ENCODE measurements around the gene RAPGEF5. TPM values are rescaled to one million over a fixed set of nuclear protein-coding genes. Genes with fewer than 3 reads are reported as not detected.
"Not testable (repeated sequence)": the region's sequence is repeated elsewhere in the genome, so short reads cannot be mapped to it uniquely, and the experiment has no call there.

The RAPGEF5 gene
- total RNA-seq, 1 donor from 2014 or later = 5.8 TPM

- FAIRE-seq = no peak
- H3K4me3 ChIP-seq (ENCODE audit: low read depth, low read length) = peak overlapping the region; percentile 37
- H3K36me3 ChIP-seq (ENCODE audit: control insufficient read depth, insufficient read depth, low read length) = no peaks in the 10 kb centered on the region
- peak; percentile 98 for TF ChIP-seq CTCF (IDR thresholded peaks at IDR 0.05; ENCODE audit: insufficient read depth, low read length, severe bottlenecking)
- DNase-seq (ENCODE audit: low read depth) = peak; percentile 47
- peaks cover 6% of the 10 kb centered on the region for H3K27me3 ChIP-seq (ENCODE audit: control insufficient read depth, insufficient read depth, low read length)
These were observed 273.9 kb downstream of the RAPGEF5 start for GRCh38 chr7:22082886-22083703.

GRCh38 chr7:22082553-22082885 is 274.4 kb downstream of the RAPGEF5 start:
- Histone ChIP-seq H3K36me3 (ENCODE audit: control insufficient read depth, insufficient read depth, low read length) (no peaks in the 10 kb centered on the region), H3K4me3 (ENCODE audit: low read depth, low read length) (peak overlapping the region; percentile 37), H3K27me3 (ENCODE audit: control insufficient read depth, insufficient read depth, low read length) (peaks cover 6% of the 10 kb centered on the region)
- DNase-seq (ENCODE audit: low read depth) = no peak
- TF ChIP-seq CTCF (IDR thresholded peaks at IDR 0.05; ENCODE audit: insufficient read depth, low read length, severe bottlenecking) = no peak
- FAIRE-seq = no peak

GRCh38 chr7:22080219-22080618 is 276.7 kb downstream of the RAPGEF5 start:
- not testable (repeated sequence) for FAIRE-seq; H3K36me3 ChIP-seq (ENCODE audit: control insufficient read depth, insufficient read depth, low read length); DNase-seq (ENCODE audit: low read depth); H3K4me3 ChIP-seq (ENCODE audit: low read depth, low read length); H3K27me3 ChIP-seq (ENCODE audit: control insufficient read depth, insufficient read depth, low read length)

GRCh38 chr7:22078872-22079271 is 278.1 kb downstream of the RAPGEF5 start:
- DNase-seq (ENCODE audit: low read depth); H3K4me3 ChIP-seq (ENCODE audit: low read depth, low read length); H3K27me3 ChIP-seq (ENCODE audit: control insufficient read depth, insufficient read depth, low read length); H3K36me3 ChIP-seq (ENCODE audit: control insufficient read depth, insufficient read depth, low read length); FAIRE-seq: not testable (repeated sequence)

- H3K4me3 ChIP-seq (ENCODE audit: low read depth, low read length) = no peak overlapping the region
- TF ChIP-seq CTCF (IDR thresholded peaks at IDR 0.05; ENCODE audit: insufficient read depth, low read length, severe bottlenecking) = no peak
- H3K27me3 ChIP-seq (ENCODE audit: control insufficient read depth, insufficient read depth, low read length) = peaks cover 3% of the 10 kb centered on the region
- DNase-seq (ENCODE audit: low read depth) (no peak), FAIRE-seq (no peak)
- H3K36me3 ChIP-seq (ENCODE audit: control insufficient read depth, insufficient read depth, low read length) = no peaks in the 10 kb centered on the region
These were observed 281.4 kb downstream of the RAPGEF5 start for GRCh38 chr7:22075561-22075960.

GRCh38 chr7:22074897-22075296 is 282.1 kb downstream of the RAPGEF5 start:
- no peak for TF ChIP-seq CTCF (IDR thresholded peaks at IDR 0.05; ENCODE audit: insufficient read depth, low read length, severe bottlenecking)
- Histone ChIP-seq H3K36me3 (ENCODE audit: control insufficient read depth, insufficient read depth, low read length) (no peaks in the 10 kb centered on the region), H3K4me3 (ENCODE audit: low read depth, low read length) (no peak overlapping the region), H3K27me3 (ENCODE audit: control insufficient read depth, insufficient read depth, low read length) (peaks cover 3% of the 10 kb centered on the region)
- FAIRE-seq (no peak), DNase-seq (ENCODE audit: low read depth) (no peak)

Other genes starting within 250 kb of the RAPGEF5 start
- gene STEAP1B, start 143.0 kb upstream of the RAPGEF5 start, total RNA-seq = 3.7 and 5.9 TPM in 2 replicates

Measured in bronchial epithelial cell (primary cell).